Fibroblast of mammary gland (primary cell): ENCODE data around the gene COPE.
A peak's percentile ranks its signal among the peaks of the same experiment; 100 is the strongest.

Source experiments
- DNase-seq: peaks from one replicate; pipeline ENCODE4 v3.0.0-alpha.2; 2010; ENCODE audit warnings: low read depth
- H3K4me3 ChIP-seq: 2 replicates; pipeline ENCODE4 v1.5.1; 2011; ENCODE audit warnings: low read depth, mild to moderate bottlenecking, low read length, moderate library complexity; ENCODE audit not compliant: control insufficient read depth
- CTCF ChIP-seq: conservative IDR thresholded peaks from 2 replicates; pipeline ENCODE4 v1.5.1; 2011; ENCODE audit warnings: low read depth, low read length, inconsistent platforms; ENCODE audit not compliant: control insufficient read depth, insufficient read depth

Gene COPE

DNA sequence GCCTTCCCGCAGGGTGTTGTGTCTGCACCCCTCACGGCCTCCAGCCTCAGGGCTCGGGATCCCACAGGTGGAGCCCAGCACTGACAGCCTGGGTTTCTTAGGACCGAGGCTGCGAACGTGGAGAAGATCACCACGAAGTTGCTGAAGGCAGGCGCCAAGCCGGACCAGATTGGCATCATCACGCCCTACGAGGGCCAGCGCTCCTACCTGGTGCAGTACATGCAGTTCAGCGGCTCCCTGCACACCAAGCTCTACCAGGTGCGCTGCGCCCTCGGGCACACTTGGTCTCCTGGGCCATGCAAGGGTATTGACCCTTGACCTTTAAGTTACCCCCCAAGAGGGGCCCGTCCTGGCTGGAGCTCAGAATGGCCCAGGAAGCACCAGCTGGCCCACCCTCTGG lies 58.5 kb downstream of the COPE start:
- TF ChIP-seq CTCF: no peak
- H3K4me3 ChIP-seq: no peak overlapping the region
- no peak for DNase-seq

DNA sequence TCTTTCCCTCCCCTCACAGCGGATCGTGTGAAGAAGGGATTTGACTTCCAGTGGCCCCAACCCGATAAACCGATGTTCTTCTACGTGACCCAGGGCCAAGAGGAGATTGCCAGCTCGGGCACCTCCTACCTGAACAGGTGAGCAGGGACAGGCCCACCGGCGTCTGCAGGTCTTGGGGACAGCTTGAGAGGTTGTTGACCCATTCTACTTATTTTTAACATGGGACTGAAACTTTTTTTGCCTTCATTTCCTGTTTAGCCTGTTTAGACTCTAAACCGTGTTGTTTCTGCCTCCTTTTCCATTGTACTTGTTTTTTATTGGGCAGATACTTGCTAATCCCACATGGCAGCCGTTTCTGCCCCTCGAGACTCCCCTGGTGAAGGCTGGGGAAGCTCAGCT lies 58.9 kb downstream of the COPE start:
- H3K4me3 ChIP-seq: no peak overlapping the region
- DNase-seq: no peak
- no peak for TF ChIP-seq CTCF

- DNase-seq: no peak
- no peak overlapping the region for H3K4me3 ChIP-seq
- no peak for TF ChIP-seq CTCF
These were observed 59.4 kb downstream of the COPE start for GRCh38 chr19:18859676-18860301.

DNA sequence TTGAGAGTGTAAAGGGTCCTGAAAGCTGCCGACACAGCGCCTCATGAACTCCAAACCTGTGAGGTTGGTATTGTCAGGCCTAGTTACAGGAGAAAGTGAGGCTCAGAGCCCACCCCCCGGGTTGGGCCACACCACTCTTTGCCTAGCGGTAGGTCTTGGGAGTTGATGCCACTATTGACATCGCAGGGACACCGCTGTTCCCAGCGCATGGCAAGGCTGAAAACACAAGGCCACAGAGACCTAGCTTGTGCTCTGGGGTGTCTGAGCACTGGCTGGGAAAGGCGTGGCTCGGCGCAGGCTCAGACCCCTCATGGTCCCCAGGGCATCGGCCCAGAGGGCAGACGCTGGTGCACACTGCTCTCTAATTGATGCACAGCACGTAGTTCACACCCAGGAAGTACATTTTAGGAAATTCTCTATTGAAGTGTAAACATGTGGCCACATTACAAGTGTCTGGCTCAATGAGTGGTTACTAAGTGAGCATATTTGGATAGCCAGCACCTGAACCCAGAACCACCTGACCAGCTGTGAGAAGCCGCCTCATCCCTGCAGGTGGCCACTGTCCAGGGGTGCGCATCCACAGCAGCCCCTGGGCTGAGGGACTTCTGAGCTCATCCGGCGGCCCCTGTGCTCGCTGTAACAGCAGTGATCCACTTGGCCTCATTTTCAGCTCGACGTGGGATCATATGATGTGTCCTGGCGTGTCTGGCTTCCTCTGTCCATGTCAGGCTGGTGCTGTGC lies 60.1 kb downstream of the COPE start:
- no peak for TF ChIP-seq CTCF
- no peak overlapping the region for H3K4me3 ChIP-seq

GRCh38 chr19:18857223-18857622 lies 62.0 kb downstream of the COPE start:
- DNase-seq: no peak

More for the DNA sequence above, 60.1 kb downstream of the COPE start:
- no peak for DNase-seq

GRCh38 chr19:18856385-18857126 lies 62.6 kb downstream of the COPE start:
- TF ChIP-seq CTCF: peak; percentile 52
- no peak overlapping the region for H3K4me3 ChIP-seq
- DNase-seq: peak; percentile 71

More at GRCh38 chr19:18857223-18857622, 62.0 kb downstream of the COPE start:
- H3K4me3 ChIP-seq: no peak overlapping the region
- TF ChIP-seq CTCF: no peak
